ENCODE results near the gene DPP3. TPM values are rescaled to one million over a fixed set of nuclear protein-coding genes. Genes with fewer than 3 reads are reported as not detected.

Gene DPP3
- total RNA-seq, 1 donor from 2014 or later = 32.9 TPM

- Mint-ChIP-seq H3K27me3 (ENCODE audit: unreplicated experiment) (no peaks in the 10 kb centered on the region), H3K27ac (ENCODE audit: unreplicated experiment) (no peak overlapping the region), H3K4me3 (ENCODE audit: unreplicated experiment) (no peak overlapping the region), H3K36me3 (ENCODE audit: unreplicated experiment) (peaks cover 15% of the 10 kb centered on the region), H3K4me1 (ENCODE audit: unreplicated experiment) (no peaks in the 10 kb centered on the region), H3K9me3 (ENCODE audit: unreplicated experiment) (no peaks in the 10 kb centered on the region)
- DNase-seq (ENCODE audit: extremely low spot score, unreplicated experiment) = no peak
- TF ChIP-seq, protein P1, sequence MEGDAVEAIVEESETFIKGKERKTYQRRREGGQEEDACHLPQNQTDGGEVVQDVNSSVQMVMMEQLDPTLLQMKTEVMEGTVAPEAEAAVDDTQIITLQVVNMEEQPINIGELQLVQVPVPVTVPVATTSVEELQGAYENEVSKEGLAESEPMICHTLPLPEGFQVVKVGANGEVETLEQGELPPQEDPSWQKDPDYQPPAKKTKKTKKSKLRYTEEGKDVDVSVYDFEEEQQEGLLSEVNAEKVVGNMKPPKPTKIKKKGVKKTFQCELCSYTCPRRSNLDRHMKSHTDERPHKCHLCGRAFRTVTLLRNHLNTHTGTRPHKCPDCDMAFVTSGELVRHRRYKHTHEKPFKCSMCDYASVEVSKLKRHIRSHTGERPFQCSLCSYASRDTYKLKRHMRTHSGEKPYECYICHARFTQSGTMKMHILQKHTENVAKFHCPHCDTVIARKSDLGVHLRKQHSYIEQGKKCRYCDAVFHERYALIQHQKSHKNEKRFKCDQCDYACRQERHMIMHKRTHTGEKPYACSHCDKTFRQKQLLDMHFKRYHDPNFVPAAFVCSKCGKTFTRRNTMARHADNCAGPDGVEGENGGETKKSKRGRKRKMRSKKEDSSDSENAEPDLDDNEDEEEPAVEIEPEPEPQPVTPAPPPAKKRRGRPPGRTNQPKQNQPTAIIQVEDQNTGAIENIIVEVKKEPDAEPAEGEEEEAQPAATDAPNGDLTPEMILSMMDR (IDR thresholded peaks at IDR 0.05) = no peak
Measured at GRCh38 chr11:66497206-66497605, 17.0 kb downstream of the DPP3 start.

DNA sequence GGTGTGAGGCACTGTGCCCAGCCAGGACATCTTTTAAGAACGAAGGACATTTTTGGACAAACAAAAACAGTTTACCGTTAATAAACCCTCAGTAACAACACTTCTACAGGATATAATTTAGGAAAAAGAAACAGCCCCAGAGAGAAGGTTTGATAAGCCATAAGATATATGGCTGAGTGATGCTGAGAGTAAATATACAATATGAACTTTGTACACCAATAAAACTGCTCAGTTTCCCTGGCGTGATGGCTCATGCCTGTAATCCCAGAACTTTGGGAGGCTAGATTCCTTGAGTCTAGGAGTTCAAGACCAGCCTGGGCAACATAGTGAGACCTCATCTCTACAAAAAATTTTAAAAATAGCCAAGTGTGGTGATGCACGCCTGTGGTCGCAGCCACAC, 18.3 kb downstream of the DPP3 start:
- Mint-ChIP-seq H3K36me3 (ENCODE audit: unreplicated experiment) (peaks cover 11% of the 10 kb centered on the region), H3K4me1 (ENCODE audit: unreplicated experiment) (no peaks in the 10 kb centered on the region), H3K9me3 (ENCODE audit: unreplicated experiment) (no peaks in the 10 kb centered on the region), H3K27me3 (ENCODE audit: unreplicated experiment) (no peaks in the 10 kb centered on the region), H3K27ac (ENCODE audit: unreplicated experiment) (no peak overlapping the region), H3K4me3 (ENCODE audit: unreplicated experiment) (no peak overlapping the region)
- no peak for DNase-seq (ENCODE audit: extremely low spot score, unreplicated experiment)
- TF ChIP-seq, protein P1 (IDR thresholded peaks at IDR 0.05) = no peak

- Mint-ChIP-seq H3K4me3 (ENCODE audit: unreplicated experiment) (no peak overlapping the region), H3K27ac (ENCODE audit: unreplicated experiment) (no peak overlapping the region), H3K27me3 (ENCODE audit: unreplicated experiment) (no peaks in the 10 kb centered on the region), H3K4me1 (ENCODE audit: unreplicated experiment) (peaks cover 3% of the 10 kb centered on the region), H3K36me3 (ENCODE audit: unreplicated experiment) (peaks cover 8% of the 10 kb centered on the region), H3K9me3 (ENCODE audit: unreplicated experiment) (no peaks in the 10 kb centered on the region)
- TF ChIP-seq, protein P1 (IDR thresholded peaks at IDR 0.05) = no peak
- no peak for DNase-seq (ENCODE audit: extremely low spot score, unreplicated experiment)
Measured at GRCh38 chr11:66505276-66505816, 25.1 kb downstream of the DPP3 start.

GRCh38 chr11:66509131-66509561, 28.9 kb downstream of the DPP3 start:
- Mint-ChIP-seq H3K9me3 (ENCODE audit: unreplicated experiment) (no peaks in the 10 kb centered on the region), H3K4me3 (ENCODE audit: unreplicated experiment) (no peak overlapping the region), H3K27me3 (ENCODE audit: unreplicated experiment) (no peaks in the 10 kb centered on the region), H3K4me1 (ENCODE audit: unreplicated experiment) (peaks cover 14% of the 10 kb centered on the region), H3K27ac (ENCODE audit: unreplicated experiment) (no peak overlapping the region), H3K36me3 (ENCODE audit: unreplicated experiment) (peaks cover 2% of the 10 kb centered on the region)
- no peak for DNase-seq (ENCODE audit: extremely low spot score, unreplicated experiment)
- TF ChIP-seq, protein P1 (IDR thresholded peaks at IDR 0.05) = no peak

- H3K36me3 Mint-ChIP-seq (ENCODE audit: unreplicated experiment) = peaks cover 8% of the 10 kb centered on the region
- H3K4me3 Mint-ChIP-seq (ENCODE audit: unreplicated experiment) = peak within 1 kb of the TSS; percentile 93
- peak; percentile 93 for DNase-seq (ENCODE audit: extremely low spot score, unreplicated experiment)
- TF ChIP-seq, protein P1 (IDR thresholded peaks at IDR 0.05) = no peak
- peak within 1 kb of the TSS; percentile 82 for H3K27ac Mint-ChIP-seq (ENCODE audit: unreplicated experiment)
- no peaks in the 10 kb centered on the region for H3K27me3 Mint-ChIP-seq (ENCODE audit: unreplicated experiment)
- peaks cover 14% of the 10 kb centered on the region for H3K4me1 Mint-ChIP-seq (ENCODE audit: unreplicated experiment)
- no peaks in the 10 kb centered on the region for H3K9me3 Mint-ChIP-seq (ENCODE audit: unreplicated experiment)
Measured at GRCh38 chr11:66510271-66510989, 30.2 kb downstream of the DPP3 start, which contains the start of gene BBS1. TSS of gene BBS1 (plus strand) at chr11:66510635. CDS start at chr11:66510660, 25 bp downstream.

Measured in osteocyte (in vitro differentiated cells).